HL-60 (cell line): Measurements from ENCODE around the gene INPP4B.
"Not testable (repeated sequence)": the region's sequence is repeated elsewhere in the genome, so short reads cannot be mapped to it uniquely, and the experiment has no call there.

Experiments
- DNase-seq, 2 experiments: peaks; one replicate each; pipeline ENCODE4 v3.0.0-alpha.2; 2010 to 2020; ENCODE audit warnings: low read depth in 1 of 2, low spot score in 1 of 2
- H3K27ac ChIP-seq: fragments of 250-450 bp; sonication (Bioruptor Pico); replicated peaks from 2 replicates; pipeline ENCODE4 v1.5.1; 2020; ENCODE audit warnings: mild to moderate bottlenecking, moderate library complexity
- H3K27me3 ChIP-seq: fragments of 250-450 bp; sonication (Bioruptor Pico); 2 replicates; pipeline ENCODE4 v1.5.1; 2021; ENCODE audit warnings: mild to moderate bottlenecking, moderate library complexity; ENCODE audit not compliant: insufficient read depth, poor library complexity, severe bottlenecking
- H3K4me3 ChIP-seq: replicated peaks from 2 replicates; pipeline ENCODE4 v1.5.1; 2011; ENCODE audit warnings: mild to moderate bottlenecking, control low read depth, low read length; ENCODE audit not compliant: insufficient read depth
- CTCF ChIP-seq: IDR thresholded peaks from one replicate; pipeline ENCODE4 v1.5.1; 2011; ENCODE audit warnings: low read length, control low read depth, inconsistent platforms; ENCODE audit not compliant: insufficient read depth
- GABPA ChIP-seq: IDR thresholded peaks from 2 replicates; pipeline ENCODE4 v1.6.1; 2012; ENCODE audit warnings: low read depth
- POLR2AphosphoS5 ChIP-seq: IDR thresholded peaks from 2 replicates; pipeline ENCODE4 v1.6.1; 2012; ENCODE audit warnings: low read depth
- REST ChIP-seq: IDR thresholded peaks from 2 replicates; pipeline ENCODE4 v1.6.1; 2012; ENCODE audit warnings: low read depth; ENCODE audit not compliant: insufficient replicate concordance
- SPI1 ChIP-seq: IDR thresholded peaks from 2 replicates; pipeline ENCODE4 v1.6.1; 2012; ENCODE audit warnings: low read depth, mild to moderate bottlenecking, borderline replicate concordance

INPP4B gene

GRCh38 chr4:142645475-142646108 lies 200.5 kb downstream of the INPP4B start:
- H3K27me3 ChIP-seq: no peaks in the 10 kb centered on the region
- H3K4me3 ChIP-seq: no peak overlapping the region
- H3K27ac ChIP-seq: no peak overlapping the region
- TF ChIP-seq POLR2AphosphoS5: no peak
- DNase-seq: no peak

- not testable (repeated sequence) for H3K27ac ChIP-seq, DNase-seq, H3K4me3 ChIP-seq
These were observed 201.5 kb downstream of the INPP4B start for GRCh38 chr4:142644628-142645027.

GRCh38 chr4:142637614-142638013 lies 208.5 kb downstream of the INPP4B start:
- Histone ChIP-seq H3K27ac (no peak overlapping the region), H3K4me3 (no peak overlapping the region), H3K27me3 (no peaks in the 10 kb centered on the region)
- TF ChIP-seq REST: no peak
- no peak for TF ChIP-seq SPI1
- no peak for TF ChIP-seq GABPA
- TF ChIP-seq CTCF: no peak
- TF ChIP-seq POLR2AphosphoS5: no peak
- DNase-seq: no peak

More at GRCh38 chr4:142644628-142645027, 201.5 kb downstream of the INPP4B start:
- not testable (repeated sequence) for H3K27me3 ChIP-seq

GRCh38 chr4:142631836-142632235 lies 214.3 kb downstream of the INPP4B start:
- no peak for TF ChIP-seq SPI1
- no peak for TF ChIP-seq REST
- no peak for TF ChIP-seq POLR2AphosphoS5
- no peak for TF ChIP-seq CTCF
- no peak for TF ChIP-seq GABPA
- Histone ChIP-seq H3K4me3 (no peak overlapping the region), H3K27ac (no peak overlapping the region), H3K27me3 (no peaks in the 10 kb centered on the region)
- no peak for DNase-seq

GRCh38 chr4:142615324-142615665 lies 230.8 kb downstream of the INPP4B start:
- TF ChIP-seq CTCF (no peak), POLR2AphosphoS5 (no peak), SPI1 (no peak), REST (no peak), GABPA (no peak)
- H3K27me3 ChIP-seq: no peaks in the 10 kb centered on the region
- DNase-seq: no peak
- no peak overlapping the region for H3K27ac ChIP-seq
- no peak overlapping the region for H3K4me3 ChIP-seq
